Activated B cell treated with CpG ODN at 0.5 μM for 24 hours (primary cell): ENCODE results near the gene PARVA. TPM values are rescaled to one million over a fixed set of nuclear protein-coding genes. Genes with fewer than 3 reads are reported as not detected.

Source experiments
- ATAC-seq: fragments of 200-7000 bp; cut with Tn5 transposase; one replicate; pipeline ENCODE4 v1.10.0; 2021; ENCODE audit warnings: low read depth, mild to moderate bottlenecking, moderate library complexity
- CTCF ChIA-PET: fragments of 350-600 bp; sonication (Branson Sonifier 250); formaldehyde crosslinking; loops from one replicate; lab custom pipeline; 2021; ENCODE audit warnings: antibody characterized with exemption; lab: Charles Lee
- POLR2A ChIA-PET: fragments of 350-600 bp; sonication (Branson Sonifier 250); formaldehyde crosslinking; loops from one replicate; lab custom pipeline; 2021; ENCODE audit warnings: antibody characterized with exemption; lab: Charles Lee
- DNase-seq: peaks from one replicate; pipeline ENCODE4 v3.0.0; 2022
- H3K27ac Mint-ChIP-seq: one replicate; pipeline ENCODE4 v1.8.0; 2020; ENCODE audit warnings: mixed read lengths
- H3K27me3 Mint-ChIP-seq: one replicate; pipeline ENCODE4 v1.8.0; 2021; ENCODE audit warnings: mixed read lengths
- H3K36me3 Mint-ChIP-seq: one replicate; pipeline ENCODE4 v1.8.0; 2021; ENCODE audit warnings: low read depth, mixed read lengths
- H3K4me1 Mint-ChIP-seq: one replicate; pipeline ENCODE4 v1.8.0; 2021; ENCODE audit warnings: mixed read lengths
- H3K4me3 Mint-ChIP-seq: one replicate; pipeline ENCODE4 v1.8.0; 2020; ENCODE audit warnings: mild to moderate bottlenecking, mixed read lengths
- H3K9me3 Mint-ChIP-seq: one replicate; pipeline ENCODE4 v1.8.0; 2020; ENCODE audit warnings: mixed read lengths
- CTCF ChIP-seq: fragments of 200-600 bp; IDR thresholded peaks from one replicate; pipeline ENCODE4 v1.8.0; 2022; ENCODE audit warnings: antibody characterized with exemption, mild to moderate bottlenecking
- intact Hi-C: fragments of 100-400 bp; cut with micrococcal nuclease; formaldehyde crosslinking; loops from one replicate; pipeline ENCODE4 v1.15.1; 2024
- total RNA-seq: library from RNA; stranded (reverse); gene quantifications from 2 replicates; pipeline ENCODE4 v1.2.3, GENCODE V29; 2022

Gene PARVA
- total RNA-seq, 1 donor from 2014 or later: not detected

DNA sequence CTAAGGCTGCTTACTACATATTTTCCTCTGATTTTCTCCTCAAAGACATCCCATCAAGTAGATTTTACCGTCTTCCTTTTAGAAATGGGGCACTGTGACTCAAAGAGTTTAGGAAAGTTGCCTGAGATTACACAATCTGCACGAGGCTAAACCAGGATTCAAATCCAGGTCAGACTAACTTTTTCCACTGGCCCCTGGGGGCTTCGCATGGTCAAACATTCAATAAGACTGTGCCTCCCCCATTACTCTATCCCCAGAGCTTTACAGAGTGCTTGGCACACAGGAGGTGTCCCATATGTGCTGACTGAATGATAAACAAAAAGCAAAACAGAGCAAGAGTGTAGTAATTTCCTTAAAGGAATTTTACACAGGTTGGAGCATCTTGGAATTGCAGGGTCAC is 178.8 kb downstream of the PARVA start:
- DNase-seq (no peak), ATAC-seq (no peak)
- H3K9me3 Mint-ChIP-seq: peaks cover 7% of the 10 kb centered on the region
- no peak overlapping the region for H3K27ac Mint-ChIP-seq
- TF ChIP-seq CTCF: no peak
- ChIA-PET CTCF (no interaction called here), POLR2A (no interaction called here)
- no peaks in the 10 kb centered on the region for H3K36me3 Mint-ChIP-seq
- H3K27me3 Mint-ChIP-seq: peaks cover 2% of the 10 kb centered on the region
- no peak overlapping the region for H3K4me3 Mint-ChIP-seq
- H3K4me1 Mint-ChIP-seq: no peaks in the 10 kb centered on the region
- intact Hi-C loops: no loop called here

- H3K27ac Mint-ChIP-seq: no peak overlapping the region
- no peak for DNase-seq
- TF ChIP-seq CTCF: no peak
- intact Hi-C loops: no loop called here
- no peak overlapping the region for H3K4me3 Mint-ChIP-seq
- no peaks in the 10 kb centered on the region for H3K36me3 Mint-ChIP-seq
- peaks cover 2% of the 10 kb centered on the region for H3K27me3 Mint-ChIP-seq
- H3K4me1 Mint-ChIP-seq: no peaks in the 10 kb centered on the region
- no peak for ATAC-seq
- POLR2A ChIA-PET: no interaction called here
- peaks cover 7% of the 10 kb centered on the region for H3K9me3 Mint-ChIP-seq
- CTCF ChIA-PET: no interaction called here
Measured at GRCh38 chr11:12556788-12557384, 179.5 kb downstream of the PARVA start.

- H3K4me3 Mint-ChIP-seq: no peak overlapping the region
- ChIA-PET CTCF (no interaction called here), POLR2A (no interaction called here)
- intact Hi-C loops: no loop called here
- ATAC-seq: no peak
- H3K4me1 Mint-ChIP-seq: no peaks in the 10 kb centered on the region
- peaks cover 7% of the 10 kb centered on the region for H3K9me3 Mint-ChIP-seq
- H3K27me3 Mint-ChIP-seq: peaks cover 2% of the 10 kb centered on the region
- no peak for TF ChIP-seq CTCF
- no peak overlapping the region for H3K27ac Mint-ChIP-seq
- DNase-seq: no peak
- H3K36me3 Mint-ChIP-seq: no peaks in the 10 kb centered on the region
Measured at GRCh38 chr11:12559011-12559410, 181.6 kb downstream of the PARVA start.

DNA sequence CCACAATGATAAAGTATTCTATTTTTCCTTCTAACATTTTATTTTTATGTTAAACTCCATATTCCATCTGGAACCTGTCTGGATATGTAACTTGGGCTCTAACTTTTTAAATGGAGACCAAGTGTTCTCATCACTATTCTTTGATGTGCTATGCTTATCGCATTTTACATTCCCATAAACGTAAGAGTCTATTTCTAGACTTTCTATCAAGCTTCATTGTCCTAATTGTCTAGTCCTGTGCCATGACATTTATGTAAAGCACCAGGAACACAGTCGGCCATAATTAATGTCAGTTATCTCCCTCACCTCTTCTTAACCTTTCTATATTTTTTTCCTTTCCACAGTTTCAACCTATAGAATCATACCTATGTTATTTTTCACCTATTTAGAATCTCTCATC is 183.0 kb downstream of the PARVA start:
- peaks cover 2% of the 10 kb centered on the region for H3K9me3 Mint-ChIP-seq
- DNase-seq (no peak), ATAC-seq (no peak)
- H3K27ac Mint-ChIP-seq: no peak overlapping the region
- peaks cover 2% of the 10 kb centered on the region for H3K27me3 Mint-ChIP-seq
- no peaks in the 10 kb centered on the region for H3K36me3 Mint-ChIP-seq
- no peak overlapping the region for H3K4me3 Mint-ChIP-seq
- no peak for TF ChIP-seq CTCF
- POLR2A ChIA-PET: no interaction called here
- intact Hi-C loops: no loop called here
- CTCF ChIA-PET: no interaction called here
- no peaks in the 10 kb centered on the region for H3K4me1 Mint-ChIP-seq

GRCh38 chr11:12560861-12561260 is 183.5 kb downstream of the PARVA start:
- Mint-ChIP-seq H3K9me3 (no peaks in the 10 kb centered on the region), H3K27ac (no peak overlapping the region), H3K36me3 (no peaks in the 10 kb centered on the region), H3K4me3 (no peak overlapping the region), H3K27me3 (no peaks in the 10 kb centered on the region), H3K4me1 (no peaks in the 10 kb centered on the region)
- POLR2A ChIA-PET: no interaction called here
- CTCF ChIA-PET: no interaction called here
- no peak for TF ChIP-seq CTCF
- intact Hi-C loops: no loop called here
- ATAC-seq (no peak), DNase-seq (no peak)
